ENCODE measurements around the gene TMEM72.

GRCh38 chr10:44966816-44967509 lies 55.8 kb downstream of the TMEM72 start:
- TF ChIP-seq POLR2AphosphoS5 (IDR thresholded peaks at IDR 0.05) (no peak), CTCF (IDR thresholded peaks at IDR 0.05) (no peak), EP300 (IDR thresholded peaks at IDR 0.05) (no peak), POLR2A (IDR thresholded peaks at IDR 0.05) (no peak)
